HG03066 (cell line): Measurements from ENCODE around the gene RFPL4A.

Experiments used
- ATAC-seq: cut with Tn5 transposase; IDR thresholded peaks from one replicate; pipeline ENCODE4 v1.9.1; 2021; ENCODE audit warnings: low read depth; ENCODE audit not compliant: unreplicated experiment

Gene RFPL4A

GRCh38 chr19:55801416-55801815, 42.5 kb downstream of the RFPL4A start:
- no peak for ATAC-seq

GRCh38 chr19:55802281-55802680, 43.4 kb downstream of the RFPL4A start:
- no peak for ATAC-seq

- no peak for ATAC-seq
These were observed 50.6 kb downstream of the RFPL4A start for GRCh38 chr19:55809381-55810058.

- ATAC-seq, result no peak
These were observed 52.4 kb downstream of the RFPL4A start for GRCh38 chr19:55811340-55811739.

- ATAC-seq, result no peak
These were observed 53.6 kb downstream of the RFPL4A start for GRCh38 chr19:55812449-55812848.
